NCI-H2171 (cell line): ENCODE measurements around the gene ETFA.
"Not testable (repeated sequence)": the region's sequence is repeated elsewhere in the genome, so short reads cannot be mapped to it uniquely, and the experiment has no call there.

ENCODE experiments used
- DNase-seq: peaks from one replicate; lab custom pipeline; 2025; lab: John Stamatoyannopoulos, UW

ETFA gene

GRCh38 chr15:76324066-76324465, 12.8 kb upstream of the ETFA start:
- no peak for DNase-seq

- no peak for DNase-seq
Measured at GRCh38 chr15:76321602-76322001, 10.3 kb upstream of the ETFA start.

GRCh38 chr15:76321171-76321570, 9.9 kb upstream of the ETFA start:
- no peak for DNase-seq

- DNase-seq: no peak
Measured at GRCh38 chr15:76320012-76320411, 8.7 kb upstream of the ETFA start.

- peak; percentile 96 for DNase-seq
Measured at GRCh38 chr15:76313731-76314130, 2.5 kb upstream of the ETFA start.

- DNase-seq: not testable (repeated sequence)
Measured at GRCh38 chr15:76313175-76313567, 1.9 kb upstream of the ETFA start.

- no peak for DNase-seq
Measured at GRCh38 chr15:76312540-76313174, 1.4 kb upstream of the ETFA start.

GRCh38 chr15:76310475-76311099, 682 bp downstream of the ETFA start:
- DNase-seq: no peak

GRCh38 chr15:76309601-76310330, 1.5 kb downstream of the ETFA start:
- DNase-seq: peak; percentile 59

GRCh38 chr15:76303909-76304308, 7.4 kb downstream of the ETFA start:
- no peak for DNase-seq

GRCh38 chr15:76299786-76300185, 11.5 kb downstream of the ETFA start:
- no peak for DNase-seq

- no peak for DNase-seq
Measured at GRCh38 chr15:76298986-76299385, 12.3 kb downstream of the ETFA start.

- DNase-seq: not testable (repeated sequence)
Measured at GRCh38 chr15:76297951-76298350, 13.3 kb downstream of the ETFA start.

- DNase-seq: no peak
Measured at GRCh38 chr15:76296849-76297248, 14.4 kb downstream of the ETFA start.

- not testable (repeated sequence) for DNase-seq
Measured at GRCh38 chr15:76294463-76294862, 16.8 kb downstream of the ETFA start.

- DNase-seq: no peak
Measured at GRCh38 chr15:76293361-76293760, 17.9 kb downstream of the ETFA start.

GRCh38 chr15:76289582-76289981, 21.7 kb downstream of the ETFA start:
- no peak for DNase-seq

- DNase-seq: no peak
Measured at GRCh38 chr15:76286271-76286879, 24.9 kb downstream of the ETFA start.

GRCh38 chr15:76285241-76285825, 25.9 kb downstream of the ETFA start:
- no peak for DNase-seq

- DNase-seq: no peak
Measured at GRCh38 chr15:76282465-76282864, 28.8 kb downstream of the ETFA start.

GRCh38 chr15:76278651-76279050, 32.6 kb downstream of the ETFA start:
- DNase-seq: no peak

GRCh38 chr15:76274821-76275220, 36.4 kb downstream of the ETFA start:
- no peak for DNase-seq
